Measurements from ENCODE around the gene ADAM15.
A peak's percentile ranks its signal among the peaks of the same experiment; 100 is the strongest.

Gene ADAM15

GRCh38 chr1:155053531-155054105, 2.5 kb downstream of the ADAM15 start:
- Histone ChIP-seq H3K4me3 (ENCODE audit: low read depth, low read length) (0 out of 2 replicates have a peak overlapping the region, but pooled peaks have one; percentile 7), H3K27me3 (ENCODE audit: insufficient read depth, low read length) (no peaks in the 10 kb centered on the region), H3K4me1 (ENCODE audit: control insufficient read depth, insufficient read depth, low read length, unreplicated experiment) (peaks cover 22% of the 10 kb centered on the region), H2AFZ (ENCODE audit: low read length, unreplicated experiment) (no peak overlapping the region), H3K36me3 (ENCODE audit: insufficient read depth, low read length) (no peaks in the 10 kb centered on the region; the same call in 1 of the 2 replicates), H3K27ac (ENCODE audit: low read depth, low read length) (no peak overlapping the region), H3K79me2 (ENCODE audit: control insufficient read depth, insufficient read depth, low read length, unreplicated experiment) (peaks cover 20% of the 10 kb centered on the region)

- H3K79me2 ChIP-seq (ENCODE audit: control insufficient read depth, insufficient read depth, low read length, unreplicated experiment) = peaks cover 15% of the 10 kb centered on the region
- no peak overlapping the region for H3K27ac ChIP-seq (ENCODE audit: low read depth, low read length)
- no peaks in the 10 kb centered on the region for H3K27me3 ChIP-seq (ENCODE audit: insufficient read depth, low read length)
- H3K4me1 ChIP-seq (ENCODE audit: control insufficient read depth, insufficient read depth, low read length, unreplicated experiment) = peaks cover 16% of the 10 kb centered on the region
- no peaks in the 10 kb centered on the region; the same call in 1 of the 2 replicates for H3K36me3 ChIP-seq (ENCODE audit: insufficient read depth, low read length)
- no peak overlapping the region for H2AFZ ChIP-seq (ENCODE audit: low read length, unreplicated experiment)
- H3K4me3 ChIP-seq (ENCODE audit: low read depth, low read length) = no peak overlapping the region
Observed at GRCh38 chr1:155057104-155057503, 6.0 kb downstream of the ADAM15 start.

GRCh38 chr1:155057788-155058211, 6.7 kb downstream of the ADAM15 start:
- no peak overlapping the region for H3K4me3 ChIP-seq (ENCODE audit: low read depth, low read length)
- peaks cover 10% of the 10 kb centered on the region for H3K4me1 ChIP-seq (ENCODE audit: control insufficient read depth, insufficient read depth, low read length, unreplicated experiment)
- H3K36me3 ChIP-seq (ENCODE audit: insufficient read depth, low read length) = no peaks in the 10 kb centered on the region; the same call in 1 of the 2 replicates
- H3K27me3 ChIP-seq (ENCODE audit: insufficient read depth, low read length) = no peaks in the 10 kb centered on the region
- H2AFZ ChIP-seq (ENCODE audit: low read length, unreplicated experiment) = no peak overlapping the region
- H3K79me2 ChIP-seq (ENCODE audit: control insufficient read depth, insufficient read depth, low read length, unreplicated experiment) = peaks cover 9% of the 10 kb centered on the region
- H3K27ac ChIP-seq (ENCODE audit: low read depth, low read length) = no peak overlapping the region

GRCh38 chr1:155060736-155061135, 9.6 kb downstream of the ADAM15 start:
- Histone ChIP-seq H3K36me3 (ENCODE audit: insufficient read depth, low read length) (no peaks in the 10 kb centered on the region; the same call in 1 of the 2 replicates), H3K27ac (ENCODE audit: low read depth, low read length) (no peak overlapping the region), H3K4me3 (ENCODE audit: low read depth, low read length) (no peak overlapping the region), H3K27me3 (ENCODE audit: insufficient read depth, low read length) (no peaks in the 10 kb centered on the region), H3K4me1 (ENCODE audit: control insufficient read depth, insufficient read depth, low read length, unreplicated experiment) (peaks cover 5% of the 10 kb centered on the region), H2AFZ (ENCODE audit: low read length, unreplicated experiment) (no peak overlapping the region), H3K79me2 (ENCODE audit: control insufficient read depth, insufficient read depth, low read length, unreplicated experiment) (no peaks in the 10 kb centered on the region)

- Histone ChIP-seq H2AFZ (ENCODE audit: low read length, unreplicated experiment) (no peak overlapping the region), H3K36me3 (ENCODE audit: insufficient read depth, low read length) (no peaks in the 10 kb centered on the region; the same call in 1 of the 2 replicates), H3K4me3 (ENCODE audit: low read depth, low read length) (no peak overlapping the region), H3K27me3 (ENCODE audit: insufficient read depth, low read length) (no peaks in the 10 kb centered on the region), H3K79me2 (ENCODE audit: control insufficient read depth, insufficient read depth, low read length, unreplicated experiment) (no peaks in the 10 kb centered on the region), H3K4me1 (ENCODE audit: control insufficient read depth, insufficient read depth, low read length, unreplicated experiment) (peaks cover 5% of the 10 kb centered on the region), H3K27ac (ENCODE audit: low read depth, low read length) (no peak overlapping the region)
Observed at GRCh38 chr1:155061381-155062150, 10.4 kb downstream of the ADAM15 start.

GRCh38 chr1:155062151-155062686, 11.1 kb downstream of the ADAM15 start:
- Histone ChIP-seq H3K36me3 (ENCODE audit: insufficient read depth, low read length) (no peaks in the 10 kb centered on the region; the same call in 1 of the 2 replicates), H2AFZ (ENCODE audit: low read length, unreplicated experiment) (no peak overlapping the region)

GRCh38 chr1:155062702-155063411, 11.7 kb downstream of the ADAM15 start:
- Histone ChIP-seq H3K4me3 (ENCODE audit: low read depth, low read length) (peak overlapping the region; percentile 88), H3K4me1 (ENCODE audit: control insufficient read depth, insufficient read depth, low read length, unreplicated experiment) (peaks cover 5% of the 10 kb centered on the region), H3K27ac (ENCODE audit: low read depth, low read length) (no peak overlapping the region)

More at GRCh38 chr1:155062151-155062686, 11.1 kb downstream of the ADAM15 start:
- Histone ChIP-seq H3K4me1 (ENCODE audit: control insufficient read depth, insufficient read depth, low read length, unreplicated experiment) (peaks cover 5% of the 10 kb centered on the region), H3K79me2 (ENCODE audit: control insufficient read depth, insufficient read depth, low read length, unreplicated experiment) (no peaks in the 10 kb centered on the region), H3K27me3 (ENCODE audit: insufficient read depth, low read length) (no peaks in the 10 kb centered on the region), H3K4me3 (ENCODE audit: low read depth, low read length) (no peak overlapping the region), H3K27ac (ENCODE audit: low read depth, low read length) (no peak overlapping the region)

GRCh38 chr1:155063550-155064110, 12.5 kb downstream of the ADAM15 start, which contains the start of gene EFNA4:
Gene EFNA4, plus strand, starts transcription at chr1:155063740. Its CDS starts 84 bp downstream, at chr1:155063824.
- H2AFZ ChIP-seq (ENCODE audit: low read length, unreplicated experiment) = peak within 1 kb of the TSS; percentile 46
- H3K36me3 ChIP-seq (ENCODE audit: insufficient read depth, low read length) = no peaks in the 10 kb centered on the region
- H3K4me1 ChIP-seq (ENCODE audit: control insufficient read depth, insufficient read depth, low read length, unreplicated experiment) = peaks cover 5% of the 10 kb centered on the region
- no peaks in the 10 kb centered on the region for H3K79me2 ChIP-seq (ENCODE audit: control insufficient read depth, insufficient read depth, low read length, unreplicated experiment)
- no peak within 1 kb of the TSS for H3K27ac ChIP-seq (ENCODE audit: low read depth, low read length)
- no peaks in the 10 kb centered on the region for H3K27me3 ChIP-seq (ENCODE audit: insufficient read depth, low read length)
- peak within 1 kb of the TSS; percentile 88 for H3K4me3 ChIP-seq (ENCODE audit: low read depth, low read length)

More at GRCh38 chr1:155062702-155063411, 11.7 kb downstream of the ADAM15 start:
- Histone ChIP-seq H2AFZ (ENCODE audit: low read length, unreplicated experiment) (no peak overlapping the region), H3K79me2 (ENCODE audit: control insufficient read depth, insufficient read depth, low read length, unreplicated experiment) (no peaks in the 10 kb centered on the region), H3K36me3 (ENCODE audit: insufficient read depth, low read length) (no peaks in the 10 kb centered on the region), H3K27me3 (ENCODE audit: insufficient read depth, low read length) (no peaks in the 10 kb centered on the region)

- Histone ChIP-seq H3K27me3 (ENCODE audit: insufficient read depth, low read length) (no peaks in the 10 kb centered on the region), H3K4me1 (ENCODE audit: control insufficient read depth, insufficient read depth, low read length, unreplicated experiment) (peaks cover 8% of the 10 kb centered on the region), H3K4me3 (ENCODE audit: low read depth, low read length) (peak overlapping the region; percentile 88), H3K79me2 (ENCODE audit: control insufficient read depth, insufficient read depth, low read length, unreplicated experiment) (no peaks in the 10 kb centered on the region), H3K36me3 (ENCODE audit: insufficient read depth, low read length) (no peaks in the 10 kb centered on the region), H2AFZ (ENCODE audit: low read length, unreplicated experiment) (no peak overlapping the region), H3K27ac (ENCODE audit: low read depth, low read length) (no peak overlapping the region)
Observed at GRCh38 chr1:155064111-155064831, 13.2 kb downstream of the ADAM15 start.
